ENCODE data around the gene ZDHHC14. TPM values are rescaled to one million over a fixed set of nuclear protein-coding genes. Genes with fewer than 3 reads are reported as not detected.

ZDHHC14 gene
- total and polyA plus RNA-seq, 8 donors: 8.2 to 33.2 (median 25.8) TPM

DNA sequence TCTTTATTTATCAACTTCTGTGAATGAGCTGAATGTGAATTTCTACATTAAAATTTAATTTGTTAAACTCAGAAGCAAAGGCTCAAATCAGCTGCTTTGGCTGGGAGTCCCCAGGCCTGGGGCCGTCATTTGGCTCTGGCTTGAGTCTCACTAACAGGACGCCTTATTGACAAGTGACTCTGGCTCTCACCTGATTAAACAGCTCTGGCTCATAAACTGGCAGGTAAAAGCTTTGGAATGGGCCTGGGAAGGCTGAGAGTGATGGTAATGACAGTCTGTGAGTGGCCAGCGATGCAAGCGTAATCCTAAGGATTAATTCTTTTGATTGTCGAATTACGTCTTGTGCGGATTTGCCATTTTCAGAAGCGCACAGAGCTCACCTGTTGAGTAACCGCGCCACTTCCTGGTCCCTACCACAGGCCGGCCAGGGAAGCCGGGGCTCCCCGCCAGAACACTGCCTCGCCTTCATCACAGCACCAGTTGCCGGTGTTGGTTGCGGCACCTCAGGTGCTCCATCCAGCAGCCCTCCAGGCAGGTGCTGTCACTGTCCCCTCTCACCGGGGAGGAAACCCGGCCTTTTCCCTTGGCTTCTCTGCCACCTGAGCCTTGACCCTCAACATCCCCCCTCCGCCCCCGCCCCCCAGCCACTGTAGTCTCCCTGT, 110.7 kb downstream of the ZDHHC14 start:
- Histone ChIP-seq H3K4me1 (no peaks in the 10 kb centered on the region), H3K27ac (no peak overlapping the region), H3K9me3 (no peaks in the 10 kb centered on the region), H3K36me3 (no peaks in the 10 kb centered on the region), H3K27me3 (peaks cover 0 to 8% of the 10 kb centered on the region in 2 donors), H3K4me3 (no peak overlapping the region)
- DNase-seq: no peak
- intact Hi-C loops (cut with DNase I): no loop called here
- TF ChIP-seq CTCF (IDR thresholded peaks at IDR 0.05): no peak
- no peak for ATAC-seq

DNA sequence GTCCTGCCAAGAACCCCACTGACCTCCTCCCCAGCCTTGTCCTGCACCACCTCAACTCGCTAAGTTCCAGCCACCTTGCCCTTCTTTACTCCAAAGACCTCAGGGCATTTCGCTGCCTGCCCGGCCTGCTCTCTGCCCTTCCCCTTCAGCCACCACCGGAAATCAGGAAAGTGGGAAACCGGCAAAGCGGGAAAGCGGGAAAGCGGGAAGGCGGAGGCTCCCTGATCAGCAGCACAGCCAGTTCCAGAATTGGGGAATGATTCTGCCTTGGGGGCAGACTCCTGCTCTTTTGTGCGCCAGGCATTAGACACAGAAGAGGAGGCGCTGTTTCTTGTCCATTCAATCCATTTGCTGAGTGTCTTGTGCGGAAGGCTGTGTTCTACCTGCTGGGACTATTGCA, 111.3 kb downstream of the ZDHHC14 start:
- DNase-seq (no peak), ATAC-seq (no peak)
- peaks cover 0 to 8% of the 10 kb centered on the region in 2 donors for H3K27me3 ChIP-seq
- no peaks in the 10 kb centered on the region for H3K36me3 ChIP-seq
- no peaks in the 10 kb centered on the region for H3K9me3 ChIP-seq
- no peak for TF ChIP-seq CTCF (IDR thresholded peaks at IDR 0.05)
- H3K4me1 ChIP-seq: no peaks in the 10 kb centered on the region
- intact Hi-C loops (cut with DNase I): no loop called here
- no peak overlapping the region for H3K4me3 ChIP-seq
- H3K27ac ChIP-seq: no peak overlapping the region

DNA sequence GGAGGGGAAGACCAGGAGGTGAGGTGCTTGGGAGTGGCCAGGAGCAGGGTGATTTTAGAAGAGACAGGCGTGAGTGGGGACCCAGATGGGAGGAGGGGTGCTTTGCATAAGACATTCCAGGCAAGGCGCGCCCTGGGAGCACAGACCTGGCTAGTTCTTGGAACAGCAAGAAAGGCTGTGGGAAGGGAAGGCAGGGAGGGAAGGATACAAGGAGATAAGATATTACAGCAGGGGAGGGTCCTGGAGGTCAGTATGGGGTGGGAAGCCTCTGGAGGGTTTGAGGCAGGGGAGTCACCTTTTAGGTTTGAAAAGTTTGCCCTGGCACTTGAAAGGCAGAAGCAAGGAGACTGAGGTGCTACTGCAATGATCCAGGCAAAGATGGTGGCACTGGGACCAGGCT, 111.8 kb downstream of the ZDHHC14 start:
- Histone ChIP-seq H3K36me3 (no peaks in the 10 kb centered on the region), H3K4me3 (no peak overlapping the region), H3K9me3 (no peaks in the 10 kb centered on the region), H3K4me1 (no peaks in the 10 kb centered on the region), H3K27ac (no peak overlapping the region), H3K27me3 (peaks cover 0 to 8% of the 10 kb centered on the region in 2 donors)
- TF ChIP-seq CTCF (IDR thresholded peaks at IDR 0.05): no peak
- no peak for ATAC-seq
- DNase-seq: no peak
- intact Hi-C loops (cut with DNase I): no loop called here

DNA sequence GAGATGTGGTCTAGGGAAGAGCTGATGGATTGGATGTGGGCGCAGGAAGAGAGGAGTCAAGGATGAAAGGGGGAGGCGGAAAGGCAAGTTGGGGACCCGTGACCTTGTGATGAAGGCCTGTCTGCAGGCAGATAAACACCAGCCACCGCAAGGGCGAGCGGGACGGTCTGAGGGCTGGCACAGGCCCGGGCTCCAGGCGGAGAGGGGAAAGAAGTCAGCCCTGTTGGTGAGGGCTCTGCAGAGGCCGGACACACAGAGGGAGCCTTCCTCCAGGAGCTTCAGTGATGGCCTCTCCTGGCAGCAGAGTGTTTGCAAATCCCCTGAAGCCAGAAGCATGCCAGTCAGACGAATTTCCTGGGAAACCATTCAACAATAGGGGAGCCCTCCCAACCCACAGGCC, 112.2 kb downstream of the ZDHHC14 start:
- Histone ChIP-seq H3K27me3 (peaks cover 0 to 8% of the 10 kb centered on the region in 2 donors), H3K4me1 (no peaks in the 10 kb centered on the region)
- TF ChIP-seq CTCF (IDR thresholded peaks at IDR 0.05): no peak

GRCh38 chr6:157493576-157493975, 112.6 kb downstream of the ZDHHC14 start:
- intact Hi-C loops (cut with DNase I): no loop called here
- Histone ChIP-seq H3K27me3 (peaks cover 0 to 8% of the 10 kb centered on the region in 2 donors), H3K27ac (no peak overlapping the region), H3K4me3 (no peak overlapping the region), H3K4me1 (no peaks in the 10 kb centered on the region), H3K36me3 (no peaks in the 10 kb centered on the region), H3K9me3 (no peaks in the 10 kb centered on the region)
- DNase-seq (no peak), ATAC-seq (no peak)
- no peak for TF ChIP-seq CTCF (IDR thresholded peaks at IDR 0.05)

More for the DNA sequence above, 112.2 kb downstream of the ZDHHC14 start:
- intact Hi-C loops (cut with DNase I): no loop called here
- H3K4me3 ChIP-seq: no peak overlapping the region
- H3K36me3 ChIP-seq: no peaks in the 10 kb centered on the region
- no peak for ATAC-seq
- no peak overlapping the region for H3K27ac ChIP-seq
- H3K9me3 ChIP-seq: no peaks in the 10 kb centered on the region
- DNase-seq: no peak

Data from left lung (tissue), 10 donors.